HepG2 (cell line): ENCODE measurements around the gene P4HA3. TPM values are rescaled to one million over a fixed set of nuclear protein-coding genes. Genes with fewer than 3 reads are reported as not detected.

Experiments used
- ATAC-seq: fragments of 200-7000 bp; cut with Tn5 transposase; 3 replicates; pipeline ENCODE4 v1.9.1; 2020; ENCODE audit warnings: mild to moderate bottlenecking, moderate library complexity
- BruUV-seq: library from RNA; stranded (reverse); fragments of 400-500 nt; replicated peaks from 2 replicates; lab custom pipeline; 2021; lab: Mats Ljungman, UMichigan
- CTCF ChIA-PET: fragments of 300-600 bp; formaldehyde crosslinking; extraction: SDS; loops from one replicate; lab custom pipeline; 2021; ENCODE audit warnings: low total read pairs, inconsistent platforms, low intra/inter-chr PET ratio; lab: Yijun Ruan, JAX
- POLR2A ChIA-PET: fragments of 350-600 bp; sonication (Branson Sonifier 250); formaldehyde crosslinking; loops from one replicate; lab custom pipeline; 2020; ENCODE audit warnings: antibody characterized with exemption, inconsistent platforms; lab: Yijun Ruan, JAX
- DNase-seq: peaks from one replicate; pipeline ENCODE4 v3.0.0-alpha.2; 2015; ENCODE audit warnings: low spot score
- FAIRE-seq: peaks from 3 replicates; lab custom pipeline; 2011; peaks lifted over from hg19 to GRCh38; lab: Jason Lieb, UNC
- H2AFZ ChIP-seq: one replicate; pipeline ENCODE4 v1.6.1; 2011; ENCODE audit warnings: low read length, inconsistent platforms
- H3K27ac ChIP-seq: fragments of 300-600 bp; 3 replicates; pipeline ENCODE4 v1.8.0; 2011; ENCODE audit warnings: mixed run types, mild to moderate bottlenecking, mixed read lengths, low read length, inconsistent platforms; ENCODE audit not compliant: insufficient read depth; ENCODE audit errors: extremely low read length
- H3K27me3 ChIP-seq, 2 experiments: fragments of 200-600 bp in 1 of 2; 2 replicates in 1 of 2; 3 replicates in 1 of 2; pipeline versions ENCODE4 v1.6.0 to v1.8.0; 2011; ENCODE audit warnings: low read length in 2 of 2, mild to moderate bottlenecking in 2 of 2, moderate library complexity in 2 of 2, inconsistent platforms in 1 of 2; ENCODE audit not compliant: insufficient read depth in 2 of 2, control insufficient read depth in 1 of 2
- H3K36me3 ChIP-seq, 2 experiments: fragments of 200-600 bp in 1 of 2; replicated peaks in 1 of 2; 2 replicates in 1 of 2; 3 replicates in 1 of 2; pipeline versions ENCODE4 v1.5.1 to v1.8.0; 2011; ENCODE audit warnings: low read length in 2 of 2, inconsistent platforms in 1 of 2; ENCODE audit not compliant: insufficient read depth in 2 of 2, control insufficient read depth in 1 of 2
- H3K4me1 ChIP-seq: 2 replicates; pipeline ENCODE4 v1.5.1; 2012; ENCODE audit warnings: low read length, inconsistent platforms; ENCODE audit not compliant: insufficient read depth
- H3K4me2 ChIP-seq: 2 replicates; pipeline ENCODE4 v1.6.0; 2011; ENCODE audit warnings: low read depth, low read length, inconsistent platforms
- H3K4me3 ChIP-seq, 3 experiments: fragments of 200-600 bp in 1 of 3; sonication (generic), shearing (Covaris generic) in 1 of 3; replicated peaks in 1 of 3; 2 replicates each; pipeline ENCODE4 v1.5.1; 2011 to 2016; ENCODE audit warnings: low read length in 3 of 3, inconsistent platforms in 2 of 3, low read depth in 2 of 3, mild to moderate bottlenecking in 2 of 3, control low read depth in 1 of 3, mixed read lengths in 1 of 3; ENCODE audit not compliant: insufficient read depth in 1 of 3
- H3K79me2 ChIP-seq: one replicate; pipeline ENCODE4 v1.6.1; 2011; ENCODE audit warnings: low read length, inconsistent platforms; ENCODE audit not compliant: insufficient read depth
- H3K9ac ChIP-seq: 2 replicates; pipeline ENCODE4 v1.6.0; 2011; ENCODE audit warnings: mild to moderate bottlenecking, low read depth, low read length, inconsistent platforms; ENCODE audit not compliant: insufficient read depth
- H3K9me3 ChIP-seq: 2 replicates; pipeline ENCODE4 v1.5.1; 2012; ENCODE audit warnings: mild to moderate bottlenecking, low read length
- H4K20me1 ChIP-seq: 2 replicates; pipeline ENCODE4 v1.6.0; 2011; ENCODE audit warnings: inconsistent platforms, mild to moderate bottlenecking, low read length, moderate library complexity; ENCODE audit not compliant: insufficient read depth
- AGO2 ChIP-seq: fragments of 200-400 bp; formaldehyde crosslinking; optimal IDR thresholded peaks from 2 replicates; pipeline ENCODE3; 2017; ENCODE audit warnings: mild to moderate bottlenecking, low read depth, low read length, moderate library complexity
- DBP ChIP-seq: sonication (generic); formaldehyde crosslinking; IDR thresholded peaks from 2 replicates; pipeline ENCODE4 v1.4.0; 2020; ENCODE audit warnings: missing genetic modification reagents; ENCODE audit errors: not compliant biosample characterization
- GTF2F1 ChIP-seq: fragments of 150-350 bp; IDR thresholded peaks from 2 replicates; pipeline ENCODE4 v1.6.1; 2014; ENCODE audit warnings: low read length
- HES4 ChIP-seq: sonication (generic); formaldehyde crosslinking; IDR thresholded peaks from 2 replicates; pipeline ENCODE4 v1.9.0; 2021; ENCODE audit warnings: mild to moderate bottlenecking, missing genetic modification reagents, borderline replicate concordance
- IKZF5 ChIP-seq: IDR thresholded peaks from 2 replicates; pipeline ENCODE4 v1.6.1; 2018; ENCODE audit warnings: missing genetic modification reagents, mild to moderate bottlenecking, missing compliant biosample characterization
- MAF1 ChIP-seq: sonication (generic); formaldehyde crosslinking; IDR thresholded peaks from 2 replicates; pipeline ENCODE4 v1.5.0; 2020; ENCODE audit warnings: missing genetic modification reagents, borderline replicate concordance
- MNT ChIP-seq: fragments of 450-650 bp; IDR thresholded peaks from 2 replicates; pipeline ENCODE4 v1.6.1; 2016
- NR2F6 ChIP-seq, 2 experiments: IDR thresholded peaks; 2 replicates each; pipeline ENCODE4 v1.6.1; 2016; ENCODE audit warnings: antibody characterized with exemption in 1 of 2, mild to moderate bottlenecking in 1 of 2
- PITX1 ChIP-seq: sonication (generic); formaldehyde crosslinking; IDR thresholded peaks from 2 replicates; pipeline ENCODE4 v1.5.1; 2020; ENCODE audit warnings: mild to moderate bottlenecking, missing genetic modification reagents
- RFXAP ChIP-seq: sonication (generic); formaldehyde crosslinking; IDR thresholded peaks from 2 replicates; pipeline ENCODE4 v1.4.0; 2020; ENCODE audit warnings: missing genetic modification reagents, borderline replicate concordance
- SNRNP70 ChIP-seq: fragments of 200-400 bp; formaldehyde crosslinking; IDR thresholded peaks from 2 replicates; pipeline ENCODE4 v1.6.1; 2017; ENCODE audit warnings: mild to moderate bottlenecking, low read depth, low read length, moderate library complexity
- SRSF9 ChIP-seq: fragments of 200-400 bp; formaldehyde crosslinking; IDR thresholded peaks from 2 replicates; pipeline ENCODE4 v1.6.1; 2018; ENCODE audit warnings: borderline replicate concordance, mild to moderate bottlenecking, low read depth, low read length; ENCODE audit not compliant: insufficient read depth, poor library complexity, severe bottlenecking
- WIZ ChIP-seq: sonication (generic); formaldehyde crosslinking; IDR thresholded peaks from 2 replicates; pipeline ENCODE4 v1.5.1; 2020; ENCODE audit warnings: mild to moderate bottlenecking, missing genetic modification reagents
- ZBTB33 ChIP-seq: sonication (generic); formaldehyde crosslinking; IDR thresholded peaks from 2 replicates; pipeline ENCODE4 v1.4.0; 2020; ENCODE audit warnings: missing genetic modification reagents
- ZNF3 ChIP-seq: IDR thresholded peaks from 2 replicates; pipeline ENCODE4 v1.7.0; 2017; ENCODE audit warnings: inconsistent platforms
- ZNF33A ChIP-seq: sonication (generic); formaldehyde crosslinking; IDR thresholded peaks from 2 replicates; pipeline ENCODE4 v1.5.1; 2020; ENCODE audit warnings: missing genetic modification reagents, mild to moderate bottlenecking, moderate library complexity, borderline replicate concordance
- ZNF414 ChIP-seq: sonication (generic); formaldehyde crosslinking; IDR thresholded peaks from 2 replicates; pipeline ENCODE4 v1.5.0; 2020; ENCODE audit warnings: missing genetic modification reagents
- ZNF713 ChIP-seq: sonication (generic); formaldehyde crosslinking; IDR thresholded peaks from 2 replicates; pipeline ENCODE4 v1.4.0; 2020; ENCODE audit warnings: mild to moderate bottlenecking, missing genetic modification reagents
- WGBS: methylation state at CpG from one replicate; pipeline ENCODE4 v1.1.6; 2017; ENCODE audit warnings: low lambda C conversion rate; 5-methylcytosine and 5-hydroxymethylcytosine counted together
- in situ Hi-C: cut with HindIII; loops from 2 replicates; pipeline ENCODE4 v1.10.0; 2017; ENCODE audit warnings: low pct_unique_long_range_greater_than_20kb; ENCODE audit not compliant: extremely low pct_ligation_motif_present
- intact Hi-C: fragments of 100-400 bp; cut with micrococcal nuclease; formaldehyde crosslinking; loops from one replicate; pipeline ENCODE4 v1.10.0; 2022; ENCODE audit not compliant: unreplicated experiment
- polyA plus RNA-seq, 8 experiments: library from polyadenylated mRNA; depleted of rRNA in 3 of 8; stranded (reverse) in 7 of 8; unstranded in 1 of 8; fragments of >200 nt; fragmentation: Illumina TruSeq in 4 of 8; extraction: Trizol in 4 of 8; gene quantifications; 2 replicates each; pipeline versions ENCODE4 v1.2.1 to v1.2.3, GENCODE V29; 2011 to 2016; ENCODE audit warnings: low read depth in 4 of 8, missing spikeins in 1 of 8, mixed read lengths in 1 of 8; ENCODE audit not compliant: insufficient read depth in 1 of 8
- total RNA-seq, 5 experiments: library from RNA; depleted of rRNA; stranded (reverse); fragments of >200 nt; fragmentation: Illumina TruSeq; extraction: Trizol; gene quantifications; 2 replicates each; pipeline ENCODE4 v1.2.3, GENCODE V29; 2016; ENCODE audit warnings: low read depth in 1 of 5

Gene P4HA3
- total and polyA plus RNA-seq, 2 of the 13 experiments (the other 11 are each of a cell fraction or from before 2014, with no cell fraction given): not detected

- no peak for FAIRE-seq
- Histone ChIP-seq H3K4me3 (no peak overlapping the region), H3K9ac (no peak overlapping the region), H3K79me2 (no peaks in the 10 kb centered on the region), H3K4me2 (no peak overlapping the region), H3K27me3 (peaks cover 1 to 20% of the 10 kb centered on the region in 2 experiments; a peak in 3 of 5 replicates), H4K20me1 (no peaks in the 10 kb centered on the region), H3K9me3 (no peaks in the 10 kb centered on the region), H2AFZ (no peak overlapping the region), H3K4me1 (peaks cover 5% of the 10 kb centered on the region), H3K27ac (no peak overlapping the region), H3K36me3 (no peaks in the 10 kb centered on the region)
- ATAC-seq: no peak
- CTCF ChIA-PET: no interaction called here
- DNase-seq: no peak
- POLR2A ChIA-PET: no interaction called here
- 15% methylated on average over 8 of the region's 8 CpGs for WGBS
- in situ Hi-C loops (no loop called here), intact Hi-C loops (no loop called here)
- no TSS peak for BruUV-seq
- TF ChIP-seq IKZF5 (CRISPR knock-in tag) (no peak), NR2F6 (IDR thresholded peaks at IDR 0.05) (no peak), NR2F6 (CRISPR knock-in tag; IDR thresholded peaks at IDR 0.05) (no peak), MAF1 (no peak), DBP (CRISPR knock-in tag) (no peak), RFXAP (CRISPR knock-in tag) (no peak), ZNF713 (CRISPR knock-in tag) (no peak), ZBTB33 (no peak), PITX1 (CRISPR knock-in tag) (no peak), MNT (no peak), ZNF414 (no peak), GTF2F1 (no peak), WIZ (CRISPR knock-in tag) (no peak), SRSF9 (no peak), ZNF3 (CRISPR knock-in tag) (no peak), SNRNP70 (no peak), ZNF33A (CRISPR knock-in tag) (no peak), HES4 (no peak), AGO2 (no peak)
Observed at GRCh38 chr11:74306435-74307175, 4.8 kb downstream of the P4HA3 start.
